Activated CD4-positive, alpha-beta T cell treated with anti-CD3 and anti-CD28 coated beads for 36 hours (primary cell): Measurements from ENCODE around the gene DUSP15. TPM values are rescaled to one million over a fixed set of nuclear protein-coding genes. Genes with fewer than 3 reads are reported as not detected.

Source experiments
- ATAC-seq: fragments of 200-7000 bp; cut with Tn5 transposase; one replicate; pipeline ENCODE4 v1.10.0; 2021; ENCODE audit warnings: mild to moderate bottlenecking, moderate library complexity
- CTCF ChIA-PET: fragments of 350-600 bp; sonication (Branson Sonifier 250); formaldehyde crosslinking; loops from one replicate; lab custom pipeline; 2021; ENCODE audit warnings: antibody characterized with exemption; lab: Charles Lee
- POLR2A ChIA-PET: fragments of 350-600 bp; sonication (Branson Sonifier 250); formaldehyde crosslinking; loops from one replicate; lab custom pipeline; 2021; ENCODE audit warnings: antibody characterized with exemption, inconsistent platforms; lab: Charles Lee
- DNase-seq: peaks from one replicate; pipeline ENCODE4 v3.0.0-alpha.2; 2020
- H3K27ac Mint-ChIP-seq: one replicate; pipeline ENCODE4 v1.8.0; 2021; ENCODE audit warnings: mixed read lengths
- H3K27me3 Mint-ChIP-seq: one replicate; pipeline ENCODE4 v1.8.0; 2021; ENCODE audit warnings: mixed read lengths
- H3K36me3 Mint-ChIP-seq: one replicate; pipeline ENCODE4 v1.8.0; 2021; ENCODE audit warnings: low read depth, mixed read lengths
- H3K4me1 Mint-ChIP-seq: one replicate; pipeline ENCODE4 v1.8.0; 2021; ENCODE audit warnings: mixed read lengths
- H3K4me3 Mint-ChIP-seq: one replicate; pipeline ENCODE4 v1.8.0; 2021; ENCODE audit warnings: mild to moderate bottlenecking, moderate library complexity, mixed read lengths
- H3K9me3 Mint-ChIP-seq: one replicate; pipeline ENCODE4 v1.8.0; 2021; ENCODE audit warnings: low read depth, mixed read lengths
- intact Hi-C, 2 experiments: fragments of 100-400 bp; cut with DNase I in 1 of 2; cut with micrococcal nuclease in 1 of 2; formaldehyde crosslinking; loops; one replicate each; pipeline versions ENCODE4 v1.14.2 to v1.15.1; 2022 to 2024; cut with DNase I, micrococcal nuclease
- total RNA-seq, 2 experiments: library from RNA; stranded (reverse); gene quantifications; one replicate each; pipeline ENCODE4 v1.2.3, GENCODE V29; 2021

DUSP15 gene
- total RNA-seq, 2 experiments from 2014 or later: not detected

DNA sequence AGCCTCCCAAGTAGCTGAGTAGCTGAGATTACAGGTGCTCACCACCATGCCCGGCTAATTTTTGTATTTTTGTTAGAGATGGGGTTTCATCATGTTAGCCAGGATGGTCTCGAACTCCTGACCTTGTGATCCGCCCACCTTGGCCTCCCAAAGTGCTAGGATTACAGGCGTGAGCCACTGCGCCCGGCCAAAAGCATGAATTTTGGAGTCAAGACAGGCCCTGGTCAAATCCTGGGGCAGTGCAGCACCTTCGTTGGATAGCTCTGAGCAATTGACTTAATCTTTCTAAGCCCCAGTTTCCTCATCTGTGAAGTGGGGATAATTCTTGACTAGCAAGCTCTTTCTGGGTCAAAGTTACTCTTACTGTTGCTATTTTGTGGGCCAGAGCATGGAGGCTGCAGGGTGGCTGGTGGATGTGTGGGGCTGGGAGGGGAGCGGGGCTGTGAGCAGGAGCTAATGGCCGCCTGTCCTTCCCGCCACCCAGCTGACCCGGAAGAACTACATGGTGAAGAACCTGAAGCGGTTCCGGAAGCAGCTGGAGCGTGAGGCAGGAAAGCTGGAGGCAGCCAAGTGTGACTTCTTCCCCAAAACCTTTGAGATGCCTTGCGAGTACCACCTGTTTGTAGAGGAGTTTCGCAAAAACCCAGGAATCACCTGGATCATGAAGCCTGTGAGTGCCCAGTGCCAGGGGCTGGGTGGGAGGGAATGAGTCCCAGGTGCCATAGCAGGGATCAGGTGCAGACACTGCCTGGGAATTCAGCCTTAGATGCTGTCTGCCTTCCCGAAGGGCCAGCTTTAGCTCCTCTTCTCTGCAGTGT, 39.1 kb upstream of the DUSP15 start:
- intact Hi-C loops: no loop called here
- ChIA-PET CTCF (interaction anchor here (0.5 kb wide), 1 partner anchor 55 kb away, joined by 3 read pairs; no protein-coding TSS in a partner anchor), POLR2A (no interaction called here)
- Mint-ChIP-seq H3K27ac (no peak overlapping the region), H3K27me3 (no peaks in the 10 kb centered on the region), H3K4me3 (no peak overlapping the region), H3K9me3 (no peaks in the 10 kb centered on the region), H3K36me3 (no peaks in the 10 kb centered on the region), H3K4me1 (no peaks in the 10 kb centered on the region)
- ATAC-seq (no peak), DNase-seq (no peak)

GRCh38 chr20:31908424-31908823, 38.1 kb upstream of the DUSP15 start:
- Mint-ChIP-seq H3K36me3 (no peaks in the 10 kb centered on the region), H3K4me1 (no peaks in the 10 kb centered on the region), H3K4me3 (no peak overlapping the region), H3K27me3 (no peaks in the 10 kb centered on the region), H3K27ac (no peak overlapping the region), H3K9me3 (no peaks in the 10 kb centered on the region)
- CTCF ChIA-PET: interaction anchor here (1.0 kb wide), 1 partner anchor 11 kb away, joined by 3 read pairs; no protein-coding TSS in a partner anchor
- DNase-seq: no peak
- ATAC-seq: no peak
- intact Hi-C loops: no loop called here
- POLR2A ChIA-PET: no interaction called here

GRCh38 chr20:31908016-31908415, 37.7 kb upstream of the DUSP15 start:
- DNase-seq (no peak), ATAC-seq (no peak)
- intact Hi-C loops: no loop called here
- no peak overlapping the region for H3K4me3 Mint-ChIP-seq
- POLR2A ChIA-PET: no interaction called here
- H3K9me3 Mint-ChIP-seq: no peaks in the 10 kb centered on the region
- CTCF ChIA-PET: interaction anchor here (1.0 kb wide), 1 partner anchor 11 kb away, joined by 3 read pairs; no protein-coding TSS in a partner anchor
- H3K4me1 Mint-ChIP-seq: no peaks in the 10 kb centered on the region
- H3K36me3 Mint-ChIP-seq: no peaks in the 10 kb centered on the region
- H3K27me3 Mint-ChIP-seq: no peaks in the 10 kb centered on the region
- no peak overlapping the region for H3K27ac Mint-ChIP-seq

DNA sequence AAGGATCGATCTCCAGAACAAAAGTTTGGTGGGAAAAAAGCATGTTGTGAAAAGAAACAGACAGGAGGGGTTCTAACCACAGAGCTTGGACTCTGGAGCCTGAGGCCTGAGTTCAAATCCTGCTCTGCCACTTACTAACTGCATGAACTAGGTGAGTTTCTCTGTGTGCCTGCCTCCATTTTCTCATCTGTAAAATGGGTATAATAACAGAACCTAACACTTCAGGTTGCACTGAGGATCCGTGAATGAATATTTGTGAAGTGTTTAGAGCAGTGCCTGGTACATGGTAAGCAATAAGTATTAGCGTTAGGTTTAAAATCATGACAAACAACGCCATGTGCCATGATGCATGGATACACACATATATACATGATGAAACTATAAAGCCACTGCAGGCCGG, 36.7 kb upstream of the DUSP15 start:
- CTCF ChIA-PET: no interaction called here
- H3K27ac Mint-ChIP-seq: no peak overlapping the region
- intact Hi-C loops: no loop called here
- no peaks in the 10 kb centered on the region for H3K4me1 Mint-ChIP-seq
- no peaks in the 10 kb centered on the region for H3K36me3 Mint-ChIP-seq
- DNase-seq: no peak
- no peak overlapping the region for H3K4me3 Mint-ChIP-seq
- H3K9me3 Mint-ChIP-seq: no peaks in the 10 kb centered on the region
- no peaks in the 10 kb centered on the region for H3K27me3 Mint-ChIP-seq
- ATAC-seq: no peak
- POLR2A ChIA-PET: no interaction called here

- H3K27ac Mint-ChIP-seq: no peak overlapping the region
- H3K4me3 Mint-ChIP-seq: no peak overlapping the region
- H3K4me1 Mint-ChIP-seq: no peaks in the 10 kb centered on the region
- no peak for ATAC-seq
- intact Hi-C loops: no loop called here
- DNase-seq: no peak
- no peaks in the 10 kb centered on the region for H3K36me3 Mint-ChIP-seq
- CTCF ChIA-PET: no interaction called here
- H3K9me3 Mint-ChIP-seq: no peaks in the 10 kb centered on the region
- H3K27me3 Mint-ChIP-seq: no peaks in the 10 kb centered on the region
- POLR2A ChIA-PET: no interaction called here
Observed at GRCh38 chr20:31906001-31906400, 35.7 kb upstream of the DUSP15 start.

DNA sequence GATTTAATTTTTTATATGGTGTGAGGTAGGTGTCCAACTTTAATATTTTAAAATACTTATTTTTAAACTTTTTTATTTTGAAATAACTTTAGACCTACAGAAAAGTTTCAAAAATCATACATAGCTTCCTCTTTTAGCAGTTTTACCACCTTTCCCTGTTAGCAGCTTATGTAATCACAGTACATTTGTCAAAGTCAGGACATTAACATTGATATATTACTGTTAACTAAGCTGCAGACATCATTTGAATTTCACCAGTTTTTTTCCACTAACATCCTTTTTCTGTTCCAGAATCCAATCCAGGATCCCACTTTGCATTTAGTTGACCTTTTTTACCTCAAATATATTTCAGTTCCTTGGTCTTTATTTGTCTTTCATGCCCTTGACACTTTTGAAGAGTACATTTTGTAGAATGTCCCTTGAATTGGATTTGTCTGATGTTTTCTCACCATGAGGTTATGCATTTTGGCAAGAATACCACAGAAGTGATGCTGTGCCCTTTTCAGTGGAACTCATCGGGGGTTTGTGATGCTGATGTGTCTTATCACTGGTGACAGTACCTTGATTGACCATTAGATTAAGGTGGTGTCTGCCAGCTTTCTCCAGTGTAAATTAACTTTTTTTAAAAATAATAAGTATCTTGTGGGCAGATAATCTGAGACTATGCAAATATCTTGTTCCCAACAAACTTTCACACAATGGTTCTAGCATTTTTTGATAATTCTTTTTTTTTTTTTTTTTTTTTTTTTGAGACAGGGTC, 33.5 kb upstream of the DUSP15 start:
- no peak for ATAC-seq
- intact Hi-C loops: no loop called here
- DNase-seq: no peak
- Mint-ChIP-seq H3K4me3 (no peak overlapping the region), H3K27me3 (no peaks in the 10 kb centered on the region), H3K27ac (no peak overlapping the region), H3K36me3 (no peaks in the 10 kb centered on the region), H3K4me1 (no peaks in the 10 kb centered on the region), H3K9me3 (no peaks in the 10 kb centered on the region)
- POLR2A ChIA-PET: no interaction called here
- CTCF ChIA-PET: no interaction called here

GRCh38 chr20:31901615-31902014, 31.3 kb upstream of the DUSP15 start:
- intact Hi-C loops: no loop called here
- H3K27ac Mint-ChIP-seq: no peak overlapping the region
- H3K4me3 Mint-ChIP-seq: no peak overlapping the region
- no peaks in the 10 kb centered on the region for H3K36me3 Mint-ChIP-seq
- ATAC-seq (no peak), DNase-seq (no peak)
- ChIA-PET POLR2A (no interaction called here), CTCF (interaction anchor here (0.6 kb wide), 1 partner anchor 50 kb away, joined by 3 read pairs; the partner anchor contains the start of gene PDRG1)
- no peaks in the 10 kb centered on the region for H3K4me1 Mint-ChIP-seq
- peaks cover 3% of the 10 kb centered on the region for H3K27me3 Mint-ChIP-seq
- H3K9me3 Mint-ChIP-seq: no peaks in the 10 kb centered on the region

DNA sequence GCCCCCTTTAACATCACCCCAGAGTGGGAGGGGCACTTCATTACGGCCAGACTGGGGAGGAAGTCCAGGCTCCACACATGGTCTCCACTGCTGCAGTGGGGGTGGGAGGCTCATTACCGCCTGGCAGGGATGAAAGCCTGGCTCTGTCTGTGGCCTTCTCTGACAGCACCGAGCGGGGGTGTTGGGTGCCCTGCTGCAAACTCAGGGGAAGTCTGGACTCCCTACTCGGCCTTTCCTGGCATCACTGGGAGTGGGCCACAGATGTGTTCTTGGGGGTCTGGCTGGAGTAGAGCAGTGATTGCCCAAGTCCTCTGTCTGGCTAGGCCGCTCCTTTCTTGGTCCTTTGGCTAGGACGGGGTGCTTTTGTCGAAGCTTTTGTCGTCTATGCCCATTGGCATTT, 27.2 kb upstream of the DUSP15 start:
- no peak for ATAC-seq
- DNase-seq: no peak
- H3K27me3 Mint-ChIP-seq: peaks cover 5% of the 10 kb centered on the region
- no peak overlapping the region for H3K4me3 Mint-ChIP-seq
- no peak overlapping the region for H3K27ac Mint-ChIP-seq
- H3K4me1 Mint-ChIP-seq: no peaks in the 10 kb centered on the region
- ChIA-PET POLR2A (no interaction called here), CTCF (interaction anchor here (1.8 kb wide), 1 partner anchor 55 kb away, joined by 6 read pairs; the partner anchor contains the start of gene PDRG1)
- intact Hi-C loops: no loop called here
- H3K36me3 Mint-ChIP-seq: no peaks in the 10 kb centered on the region
- no peaks in the 10 kb centered on the region for H3K9me3 Mint-ChIP-seq

GRCh38 chr20:31896049-31896448, 25.7 kb upstream of the DUSP15 start:
- no peak for DNase-seq
- CTCF ChIA-PET: interaction anchor here (1.8 kb wide), 1 partner anchor 56 kb away, joined by 6 read pairs; the partner anchor contains the start of gene PDRG1
- Mint-ChIP-seq H3K27me3 (peaks cover 6% of the 10 kb centered on the region), H3K27ac (no peak overlapping the region), H3K9me3 (no peaks in the 10 kb centered on the region), H3K4me1 (no peaks in the 10 kb centered on the region), H3K4me3 (no peak overlapping the region), H3K36me3 (no peaks in the 10 kb centered on the region)
- no peak for ATAC-seq
- intact Hi-C loops: no loop called here
- POLR2A ChIA-PET: no interaction called here

GRCh38 chr20:31894980-31895675, 24.8 kb upstream of the DUSP15 start:
- intact Hi-C loops: no loop called here
- H3K9me3 Mint-ChIP-seq: no peaks in the 10 kb centered on the region
- DNase-seq (no peak), ATAC-seq (peak; percentile 63)
- POLR2A ChIA-PET: no interaction called here
- H3K4me3 Mint-ChIP-seq: no peak overlapping the region
- no peak overlapping the region for H3K27ac Mint-ChIP-seq
- no peaks in the 10 kb centered on the region for H3K36me3 Mint-ChIP-seq
- peaks cover 8% of the 10 kb centered on the region for H3K27me3 Mint-ChIP-seq
- no peaks in the 10 kb centered on the region for H3K4me1 Mint-ChIP-seq
- CTCF ChIA-PET: interaction anchor here (0.7 to 1.3 kb wide), 2 partner anchors 15 to 43 kb away, joined by 3 to 4 read pairs; no protein-coding TSS in a partner anchor

GRCh38 chr20:31890646-31891045, 20.3 kb upstream of the DUSP15 start:
- intact Hi-C loops: no loop called here
- POLR2A ChIA-PET: no interaction called here
- Mint-ChIP-seq H3K36me3 (no peaks in the 10 kb centered on the region), H3K4me1 (no peaks in the 10 kb centered on the region), H3K27ac (no peak overlapping the region), H3K4me3 (no peak overlapping the region), H3K9me3 (no peaks in the 10 kb centered on the region), H3K27me3 (peaks cover 4% of the 10 kb centered on the region)
- DNase-seq (no peak), ATAC-seq (no peak)
- CTCF ChIA-PET: interaction anchor here (0.6 to 0.8 kb wide), 3 partner anchors 38 to 207 kb away, joined by 3 to 4 read pairs (median 3); no protein-coding TSS in a partner anchor
